GM21619 (cell line): Measurements from ENCODE around the gene SELENOK.
A peak's percentile ranks its signal among the peaks of the same experiment; 100 is the strongest.
"Not testable (repeated sequence)": the region's sequence is repeated elsewhere in the genome, so short reads cannot be mapped to it uniquely, and the experiment has no call there.

ENCODE experiments used
- ATAC-seq: cut with Tn5 transposase; IDR thresholded peaks from one replicate; pipeline ENCODE4 v1.9.1; 2021; ENCODE audit not compliant: unreplicated experiment

Gene SELENOK

GRCh38 chr3:53891497-53892285 lies at the start of gene SELENOK:
Gene SELENOK, minus strand, starts transcription at chr3:53891859.
- ATAC-seq: peak; percentile 96

GRCh38 chr3:53941184-53941583 lies 49.5 kb upstream of the SELENOK start:
- ATAC-seq: no peak

GRCh38 chr3:53940623-53941022 lies 49.0 kb upstream of the SELENOK start:
- ATAC-seq: no peak

GRCh38 chr3:53939813-53940212 lies 48.2 kb upstream of the SELENOK start:
- no peak for ATAC-seq

GRCh38 chr3:53939086-53939582 lies 47.5 kb upstream of the SELENOK start:
- ATAC-seq: no peak

- ATAC-seq: peak; percentile 50
Measured at GRCh38 chr3:53938645-53939044, 47.0 kb upstream of the SELENOK start.

- no peak for ATAC-seq
Measured at GRCh38 chr3:53936347-53936746, 44.7 kb upstream of the SELENOK start.

- no peak for ATAC-seq
Measured at GRCh38 chr3:53935283-53935901, 43.7 kb upstream of the SELENOK start.

GRCh38 chr3:53927208-53927872 lies 35.7 kb upstream of the SELENOK start:
- not testable (repeated sequence) for ATAC-seq

GRCh38 chr3:53921296-53921695 lies 29.6 kb upstream of the SELENOK start:
- no peak for ATAC-seq

GRCh38 chr3:53919741-53920140 lies 28.1 kb upstream of the SELENOK start:
- no peak for ATAC-seq

- no peak for ATAC-seq
Measured at GRCh38 chr3:53913401-53913800, 21.7 kb upstream of the SELENOK start.

- no peak for ATAC-seq
Measured at GRCh38 chr3:53902711-53903110, 11.1 kb upstream of the SELENOK start.

GRCh38 chr3:53902067-53902466 lies 10.4 kb upstream of the SELENOK start:
- ATAC-seq: no peak

- no peak for ATAC-seq
Measured at GRCh38 chr3:53900666-53901331, 9.1 kb upstream of the SELENOK start.

GRCh38 chr3:53899750-53900149 lies 8.1 kb upstream of the SELENOK start:
- ATAC-seq: no peak

- ATAC-seq: no peak
Measured at GRCh38 chr3:53892286-53892637, 603 bp upstream of the SELENOK start.

GRCh38 chr3:53890726-53891475 lies 758 bp downstream of the SELENOK start:
- no peak for ATAC-seq

- no peak for ATAC-seq
Measured at GRCh38 chr3:53888232-53888631, 3.4 kb downstream of the SELENOK start.

- ATAC-seq: no peak
Measured at GRCh38 chr3:53887446-53887845, 4.2 kb downstream of the SELENOK start.

GRCh38 chr3:53885239-53885638 lies 6.4 kb downstream of the SELENOK start:
- no peak for ATAC-seq
